H9 (cell line): ENCODE data around the gene C20orf144. TPM values are rescaled to one million over a fixed set of nuclear protein-coding genes. Genes with fewer than 3 reads are reported as not detected.

Experiments
- DNase-seq: peaks from one replicate; pipeline ENCODE4 v3.0.0-alpha.2; 2017
- H2AFZ ChIP-seq: one replicate; pipeline ENCODE4 v1.6.1; 2013; ENCODE audit warnings: mild to moderate bottlenecking, low read length, control low read depth, moderate library complexity
- H2AK5ac ChIP-seq: 2 replicates; pipeline ENCODE4 v1.6.1; 2013; ENCODE audit warnings: low read length, control low read depth, mixed read lengths; ENCODE audit not compliant: insufficient read length
- H2BK120ac ChIP-seq: one replicate; pipeline ENCODE4 v1.6.1; 2013; ENCODE audit warnings: low read depth, mild to moderate bottlenecking, low read length, control low read depth, inconsistent platforms; ENCODE audit not compliant: poor library complexity, severe bottlenecking
- H2BK12ac ChIP-seq: 2 replicates; pipeline ENCODE4 v1.6.1; 2013; ENCODE audit warnings: low read length, control low read depth, mixed read lengths, low read depth; ENCODE audit not compliant: insufficient read length
- H2BK15ac ChIP-seq: 2 replicates; pipeline ENCODE4 v1.6.1; 2013; ENCODE audit warnings: low read depth, low read length, control low read depth
- H2BK20ac ChIP-seq: one replicate; pipeline ENCODE4 v1.6.1; 2013; ENCODE audit warnings: low read depth, mild to moderate bottlenecking, low read length, control low read depth, inconsistent platforms; ENCODE audit not compliant: poor library complexity, severe bottlenecking
- H2BK5ac ChIP-seq: 2 replicates; pipeline ENCODE4 v1.6.1; 2013; ENCODE audit warnings: low read length, control low read depth, mixed read lengths; ENCODE audit not compliant: insufficient read length
- H3K14ac ChIP-seq: 2 replicates; pipeline ENCODE4 v1.6.1; 2013; ENCODE audit warnings: low read length, control low read depth; ENCODE audit not compliant: insufficient read depth
- H3K18ac ChIP-seq: 2 replicates; pipeline ENCODE4 v1.6.1; 2013; ENCODE audit warnings: low read depth, mild to moderate bottlenecking, mixed read lengths, low read length, control low read depth; ENCODE audit not compliant: insufficient read length
- H3K23ac ChIP-seq: 2 replicates; pipeline ENCODE4 v1.6.1; 2013; ENCODE audit warnings: low read length, control low read depth, mixed read lengths, low read depth; ENCODE audit not compliant: insufficient read length
- H3K23me2 ChIP-seq: 2 replicates; pipeline ENCODE4 v1.6.1; 2013; ENCODE audit warnings: low read depth, mild to moderate bottlenecking, mixed read lengths, low read length, control low read depth; ENCODE audit not compliant: insufficient read length, poor library complexity, severe bottlenecking
- H3K27ac ChIP-seq: 2 replicates; pipeline ENCODE4 v1.5.1; 2013; ENCODE audit warnings: low read length, control low read depth, mixed read lengths, low read depth; ENCODE audit not compliant: insufficient read length
- H3K27me3 ChIP-seq: 2 replicates; pipeline ENCODE4 v1.6.1; 2013; ENCODE audit warnings: low read length, control low read depth, inconsistent platforms; ENCODE audit not compliant: insufficient read depth
- H3K4ac ChIP-seq: 2 replicates; pipeline ENCODE4 v1.6.1; 2013; ENCODE audit warnings: low read depth, mild to moderate bottlenecking, control low read depth, inconsistent platforms, low read length, moderate library complexity
- H3K4me1 ChIP-seq: 2 replicates; pipeline ENCODE4 v1.6.1; 2013; ENCODE audit warnings: low read length, control low read depth, inconsistent platforms; ENCODE audit not compliant: insufficient read depth
- H3K4me2 ChIP-seq: 2 replicates; pipeline ENCODE4 v1.6.1; 2013; ENCODE audit warnings: low read length, control low read depth, mixed read lengths; ENCODE audit not compliant: insufficient read length, insufficient read depth
- H3K56ac ChIP-seq: 2 replicates; pipeline ENCODE4 v1.6.1; 2013; ENCODE audit warnings: low read depth, mild to moderate bottlenecking, mixed read lengths, low read length, control low read depth; ENCODE audit not compliant: insufficient read length
- H3K79me1 ChIP-seq: 2 replicates; pipeline ENCODE4 v1.6.1; 2013; ENCODE audit warnings: low read depth, mild to moderate bottlenecking, moderate library complexity, low read length, control low read depth, inconsistent platforms; ENCODE audit not compliant: insufficient read depth, poor library complexity, severe bottlenecking
- H3K79me2 ChIP-seq: 2 replicates; pipeline ENCODE4 v1.6.1; 2013; ENCODE audit warnings: low read length, control low read depth, inconsistent platforms; ENCODE audit not compliant: insufficient read depth
- H3K9ac ChIP-seq: 2 replicates; pipeline ENCODE4 v1.6.1; 2013; ENCODE audit warnings: low read length, control low read depth, mixed read lengths; ENCODE audit not compliant: insufficient read length; ENCODE audit errors: extremely low read depth
- H3K9me3 ChIP-seq: one replicate; pipeline ENCODE4 v1.6.1; 2013; ENCODE audit warnings: low read depth, low read length, inconsistent platforms; ENCODE audit not compliant: control insufficient read depth
- H3T11ph ChIP-seq: one replicate; pipeline ENCODE4 v1.6.1; 2013; ENCODE audit warnings: mild to moderate bottlenecking, low read length, control low read depth, inconsistent platforms
- H4K20me1 ChIP-seq: one replicate; pipeline ENCODE4 v1.6.1; 2013; ENCODE audit not compliant: control insufficient read depth, insufficient read length, insufficient read depth
- H4K5ac ChIP-seq: 2 replicates; pipeline ENCODE4 v1.6.1; 2013; ENCODE audit warnings: low read depth, mild to moderate bottlenecking, mixed read lengths, low read length, control low read depth; ENCODE audit not compliant: insufficient read length
- H4K8ac ChIP-seq: replicated peaks from 2 replicates; pipeline ENCODE4 v1.6.1; 2013; ENCODE audit warnings: low read length, control low read depth, mixed read lengths, low read depth; ENCODE audit not compliant: insufficient read length
- H4K91ac ChIP-seq: 2 replicates; pipeline ENCODE4 v1.6.1; 2013; ENCODE audit warnings: low read depth, mild to moderate bottlenecking, moderate library complexity, mixed read lengths, low read length, control low read depth; ENCODE audit not compliant: insufficient read length
- H3K27ac Mint-ChIP-seq, 3 experiments: 2 replicates in 2 of 3; 3 replicates in 1 of 3; pipeline ENCODE4 v1.8.0; 2020 to 2021; ENCODE audit warnings: mixed read lengths in 3 of 3, mild to moderate bottlenecking in 1 of 3, moderate library complexity in 1 of 3
- H3K27me3 Mint-ChIP-seq: 2 replicates; pipeline ENCODE4 v1.8.0; 2021; ENCODE audit warnings: low read depth, mild to moderate bottlenecking, moderate library complexity, mixed read lengths
- H3K36me3 Mint-ChIP-seq, 3 experiments: 2 replicates in 2 of 3; 3 replicates in 1 of 3; pipeline ENCODE4 v1.8.0; 2020 to 2021; ENCODE audit warnings: low read depth in 3 of 3, mixed read lengths in 3 of 3; ENCODE audit not compliant: insufficient read depth in 1 of 3
- H3K4me1 Mint-ChIP-seq, 2 experiments: 2 replicates each; pipeline ENCODE4 v1.8.0; 2020; ENCODE audit warnings: mixed read lengths in 2 of 2
- H3K4me3 Mint-ChIP-seq, 2 experiments: 2 replicates in 1 of 2; 3 replicates in 1 of 2; pipeline ENCODE4 v1.8.0; 2020 to 2021; ENCODE audit warnings: mild to moderate bottlenecking in 2 of 2, mixed read lengths in 2 of 2, moderate library complexity in 1 of 2
- H3K9me3 Mint-ChIP-seq, 2 experiments: 2 replicates in 1 of 2; 3 replicates in 1 of 2; pipeline ENCODE4 v1.8.0; 2020; ENCODE audit warnings: mild to moderate bottlenecking in 2 of 2, mixed read lengths in 2 of 2, moderate library complexity in 1 of 2
- WGBS: extraction: QIAGEN DNeasy Blood & Tissue Kit; methylation state at CpG from one replicate; pipeline ENCODE4 v1.1.7; 2013; ENCODE audit warnings: missing lambda C conversion rate, low lambda C conversion rate, mixed read lengths; ENCODE audit not compliant: insufficient read length; ENCODE audit errors: extremely low coverage; 5-methylcytosine and 5-hydroxymethylcytosine counted together
- total RNA-seq: library from RNA; stranded (reverse); gene quantifications from 2 replicates; pipeline ENCODE4 v1.2.1, GENCODE V29; 2021
- TF ChIP-seq, protein P1 (sequence below): fragments of 200-600 bp; sonication (generic); conservative IDR thresholded peaks from 3 replicates; pipeline ENCODE4 v1.8.0; 2021; ENCODE audit warnings: antibody characterized with exemption, mild to moderate bottlenecking

C20orf144 gene
- total RNA-seq, 1 experiment from 2014 or later = 0.26 TPM

DNA sequence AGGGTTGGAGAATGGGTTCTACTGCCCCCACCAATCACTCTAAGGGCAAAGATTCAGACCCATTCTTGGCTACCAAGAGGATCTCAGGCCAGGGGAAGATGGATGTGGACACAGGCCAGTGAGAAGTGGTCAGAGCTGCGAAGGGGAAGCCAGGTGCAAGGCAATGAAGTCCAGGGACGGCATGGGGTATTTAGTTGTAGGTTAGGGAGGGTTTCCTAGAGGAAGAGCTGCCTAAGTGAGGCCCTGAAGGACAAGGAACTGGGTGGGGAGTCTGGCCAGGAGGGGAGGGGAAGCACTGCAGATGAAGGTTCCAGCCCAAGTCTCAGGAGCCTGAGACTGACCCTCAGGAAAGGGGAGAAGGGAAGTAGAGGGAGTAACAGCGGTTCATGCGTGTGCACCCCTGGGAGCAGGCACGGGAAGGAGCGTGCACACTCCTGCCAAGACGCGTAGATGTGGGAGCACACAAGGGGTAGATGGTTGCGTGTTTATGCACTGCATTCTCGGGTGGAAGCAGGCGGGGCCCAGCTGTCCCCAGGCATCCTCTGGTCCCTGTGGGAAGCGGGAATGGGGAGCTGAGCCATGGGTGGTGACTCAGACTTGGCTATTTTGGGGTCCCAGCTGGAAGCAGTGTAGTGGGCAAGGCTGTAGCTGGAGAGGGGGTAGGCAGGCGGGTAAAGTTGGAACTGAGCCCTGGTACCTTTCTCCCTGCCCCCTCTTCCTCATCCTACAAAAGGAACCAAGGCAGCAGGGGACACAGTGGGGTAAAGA lies 7.9 kb downstream of the C20orf144 start:
- Histone ChIP-seq H3K14ac (no peak overlapping the region), H3K23ac (no peak overlapping the region), H3K4me2 (no peak overlapping the region), H3K4me1 (peaks cover 4% of the 10 kb centered on the region; the same call in 1 of the 2 replicates), H3K27me3 (no peaks in the 10 kb centered on the region), H4K8ac (no peak overlapping the region), H4K91ac (no peak overlapping the region), H3K23me2 (peaks cover 21% of the 10 kb centered on the region), H3K56ac (no peak overlapping the region), H2BK15ac (no peak overlapping the region), H2BK120ac (no peak overlapping the region), H3K18ac (no peak overlapping the region), H4K20me1 (no peaks in the 10 kb centered on the region), H2BK12ac (no peak overlapping the region), H3K27ac (no peak overlapping the region), H3K4ac (no peak overlapping the region), H3T11ph (no peak overlapping the region), H3K79me2 (no peaks in the 10 kb centered on the region), H2BK20ac (no peak overlapping the region), H4K5ac (no peak overlapping the region), H3K9me3 (no peaks in the 10 kb centered on the region), H3K79me1 (no peaks in the 10 kb centered on the region), H2AK5ac (no peak overlapping the region), H2BK5ac (no peak overlapping the region), H3K9ac (no peak overlapping the region), H2AFZ (no peak overlapping the region)
- H3K27ac Mint-ChIP-seq = peak overlapping the region in 1 of 3 experiments; percentile 9; a peak in 2 of 7 replicates
- H3K4me1 Mint-ChIP-seq = peaks cover 31 to 33% of the 10 kb centered on the region in 2 experiments
- H3K9me3 Mint-ChIP-seq = no peaks in the 10 kb centered on the region; a peak in 1 of 5 replicates
- no CpG with 5 or more reads among the region's 13 CpGs for WGBS
- no peak for DNase-seq
- TF ChIP-seq, protein P1, sequence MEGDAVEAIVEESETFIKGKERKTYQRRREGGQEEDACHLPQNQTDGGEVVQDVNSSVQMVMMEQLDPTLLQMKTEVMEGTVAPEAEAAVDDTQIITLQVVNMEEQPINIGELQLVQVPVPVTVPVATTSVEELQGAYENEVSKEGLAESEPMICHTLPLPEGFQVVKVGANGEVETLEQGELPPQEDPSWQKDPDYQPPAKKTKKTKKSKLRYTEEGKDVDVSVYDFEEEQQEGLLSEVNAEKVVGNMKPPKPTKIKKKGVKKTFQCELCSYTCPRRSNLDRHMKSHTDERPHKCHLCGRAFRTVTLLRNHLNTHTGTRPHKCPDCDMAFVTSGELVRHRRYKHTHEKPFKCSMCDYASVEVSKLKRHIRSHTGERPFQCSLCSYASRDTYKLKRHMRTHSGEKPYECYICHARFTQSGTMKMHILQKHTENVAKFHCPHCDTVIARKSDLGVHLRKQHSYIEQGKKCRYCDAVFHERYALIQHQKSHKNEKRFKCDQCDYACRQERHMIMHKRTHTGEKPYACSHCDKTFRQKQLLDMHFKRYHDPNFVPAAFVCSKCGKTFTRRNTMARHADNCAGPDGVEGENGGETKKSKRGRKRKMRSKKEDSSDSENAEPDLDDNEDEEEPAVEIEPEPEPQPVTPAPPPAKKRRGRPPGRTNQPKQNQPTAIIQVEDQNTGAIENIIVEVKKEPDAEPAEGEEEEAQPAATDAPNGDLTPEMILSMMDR = no peak
- H3K27me3 Mint-ChIP-seq = peaks cover 4% of the 10 kb centered on the region
- peaks cover 26 to 50% (median 39%) of the 10 kb centered on the region in 3 experiments for H3K36me3 Mint-ChIP-seq
- no peak overlapping the region; a peak in 1 of 5 replicates for H3K4me3 Mint-ChIP-seq
